CD4-positive, alpha-beta T cell treated with Interleukin-21 for 1 hour (primary cell): ENCODE measurements around the gene MIOS.
A peak's percentile ranks its signal among the peaks of the same experiment; 100 is the strongest.

Experiments
- DNase-seq: peaks from one replicate; pipeline ENCODE4 v3.0.0-alpha.2; 2020

MIOS gene

GRCh38 chr7:7584653-7585052 is 18.0 kb downstream of the MIOS start:
- DNase-seq = no peak

DNA sequence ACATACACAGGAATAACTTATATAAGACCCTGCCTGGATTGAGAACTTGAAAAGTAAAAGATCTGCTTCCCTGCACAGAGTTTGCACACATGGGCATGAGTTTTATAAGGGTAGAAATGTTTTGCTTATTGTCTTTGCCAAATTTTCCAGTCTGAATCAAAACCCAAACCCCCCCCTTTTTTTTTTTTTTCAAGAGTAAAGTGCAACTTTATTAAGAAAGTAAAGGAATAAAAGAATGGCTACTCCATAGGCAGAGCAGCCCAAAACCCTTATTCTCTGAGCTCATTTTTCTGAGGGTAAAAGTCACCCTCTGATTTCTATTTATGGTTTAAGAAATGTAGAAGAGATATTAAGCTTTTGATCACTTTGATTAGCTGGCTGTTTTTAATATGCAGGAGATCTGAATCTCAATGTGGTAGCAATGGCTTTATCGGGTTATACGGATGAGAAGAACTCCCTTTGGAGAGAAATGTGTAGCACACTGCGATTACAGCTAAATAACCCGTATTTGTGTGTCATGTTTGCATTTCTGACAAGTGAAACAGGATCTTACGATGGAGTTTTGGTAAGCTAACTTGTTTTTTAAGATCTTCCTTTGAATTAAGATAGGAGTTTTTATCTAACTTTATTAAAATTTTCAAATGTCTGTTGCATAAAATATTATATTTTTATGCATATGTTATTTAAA is 18.7 kb downstream of the MIOS start:
- DNase-seq = no peak

DNA sequence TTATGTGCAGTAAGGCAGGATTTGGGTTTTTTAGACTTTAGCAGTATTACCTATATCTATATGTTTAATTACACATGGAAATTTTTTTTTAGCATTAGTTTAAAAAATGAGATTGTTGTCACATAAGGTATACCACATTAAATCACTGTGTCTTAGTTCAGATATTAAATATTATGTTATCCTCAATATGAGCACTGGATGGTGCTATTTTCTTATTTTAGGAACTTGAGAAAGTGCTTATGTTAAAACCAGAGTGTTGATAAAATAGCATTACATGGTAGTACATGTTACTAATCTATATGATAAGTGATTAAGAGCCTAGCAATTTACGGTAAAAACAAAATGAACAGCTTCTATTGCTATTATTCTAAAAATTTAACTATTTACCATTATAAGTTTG is 28.8 kb downstream of the MIOS start:
- peak; percentile 58 for DNase-seq

DNA sequence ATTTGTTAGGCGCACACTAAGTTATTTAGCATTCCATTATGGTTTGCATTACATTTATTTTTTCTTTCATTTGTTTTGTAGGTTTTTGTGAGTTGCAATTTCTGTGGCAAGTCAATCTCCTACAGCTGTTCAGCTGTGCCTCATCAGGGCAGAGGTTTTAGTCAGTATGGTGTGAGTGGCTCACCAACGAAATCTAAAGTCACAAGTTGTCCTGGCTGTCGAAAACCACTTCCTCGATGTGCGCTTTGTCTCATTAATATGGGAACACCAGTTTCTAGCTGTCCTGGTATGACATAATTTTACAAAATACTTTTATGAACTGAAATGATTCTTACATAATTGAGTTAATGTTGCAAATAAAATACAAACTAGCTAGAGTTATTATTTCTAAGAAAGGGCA is 29.5 kb downstream of the MIOS start:
- peak; percentile 24 for DNase-seq

GRCh38 chr7:7607010-7607409 is 40.3 kb downstream of the MIOS start:
- DNase-seq = no peak

DNA sequence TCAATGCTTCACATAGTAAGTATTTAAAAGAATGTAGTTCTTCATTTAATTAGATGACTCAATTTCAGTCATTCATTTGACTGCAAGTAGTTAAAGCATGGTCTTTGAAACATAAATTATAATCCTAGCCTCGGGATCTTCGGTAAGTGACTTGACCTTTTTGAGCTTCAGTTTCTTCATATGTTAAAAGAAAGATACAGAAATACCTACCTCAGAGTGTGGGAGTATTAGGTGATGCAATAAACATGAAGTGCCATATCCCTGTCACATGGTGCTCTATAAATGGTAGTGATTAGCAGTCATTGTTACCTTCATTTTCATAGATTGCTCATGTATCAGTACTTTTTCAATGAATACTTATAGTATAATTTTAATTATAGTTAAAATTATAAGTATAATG is 42.6 kb downstream of the MIOS start:
- no peak for DNase-seq

DNA sequence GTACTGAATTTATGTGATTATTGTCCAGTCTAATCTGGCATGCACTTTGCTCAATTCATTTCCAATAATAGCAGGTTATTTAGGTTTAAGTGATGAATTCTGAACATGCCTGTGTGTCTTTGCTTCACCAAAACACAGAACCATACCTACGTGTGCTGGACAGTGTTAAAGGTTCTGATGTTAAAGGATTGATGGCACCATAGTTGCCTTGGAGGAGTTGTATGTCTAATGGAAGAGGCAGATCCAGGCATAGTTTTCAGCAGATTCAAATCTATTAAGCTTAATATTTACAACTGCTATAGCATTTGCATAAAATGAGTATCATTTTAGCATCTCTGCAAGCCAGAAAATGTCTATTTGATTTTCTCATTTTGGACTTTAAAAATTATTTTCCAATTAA is 45.8 kb downstream of the MIOS start:
- no peak for DNase-seq

GRCh38 chr7:7613210-7613609 is 46.5 kb downstream of the MIOS start:
- DNase-seq = no peak

DNA sequence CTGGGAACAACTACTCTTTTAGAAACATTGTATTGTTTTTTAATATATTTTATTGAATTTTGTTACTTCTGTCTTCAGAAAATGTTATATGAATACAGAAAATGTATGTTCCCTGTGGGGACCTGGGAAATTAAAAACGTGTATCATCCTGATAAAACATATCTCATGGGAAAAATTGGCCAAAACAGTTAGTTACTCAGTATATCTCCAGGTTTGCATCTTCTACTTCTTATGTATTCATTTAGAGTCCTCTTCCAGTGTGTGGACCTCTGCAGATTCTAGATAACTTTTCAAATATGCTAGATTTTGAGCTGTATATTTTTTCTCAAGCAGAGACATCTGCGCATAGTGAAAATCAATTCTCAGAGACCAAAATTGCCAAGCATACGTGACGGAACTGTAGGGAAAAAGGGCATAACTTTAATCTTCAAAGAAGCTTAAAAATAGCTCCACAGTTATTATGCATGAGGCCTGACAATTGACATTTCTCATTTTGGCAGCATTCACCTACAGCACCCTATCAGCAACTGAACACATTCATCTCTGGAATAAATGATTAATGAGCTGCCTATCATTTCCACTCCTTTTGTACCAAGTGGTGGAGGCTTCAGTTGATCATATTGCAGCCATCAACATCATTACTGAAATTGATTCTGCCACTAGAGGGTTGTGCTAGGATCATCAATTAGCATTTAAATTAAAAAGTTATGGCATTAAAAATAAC is 47.5 kb downstream of the MIOS start:
- DNase-seq = no peak

GRCh38 chr7:7617550-7617949 is 50.9 kb downstream of the MIOS start:
- no peak for DNase-seq

DNA sequence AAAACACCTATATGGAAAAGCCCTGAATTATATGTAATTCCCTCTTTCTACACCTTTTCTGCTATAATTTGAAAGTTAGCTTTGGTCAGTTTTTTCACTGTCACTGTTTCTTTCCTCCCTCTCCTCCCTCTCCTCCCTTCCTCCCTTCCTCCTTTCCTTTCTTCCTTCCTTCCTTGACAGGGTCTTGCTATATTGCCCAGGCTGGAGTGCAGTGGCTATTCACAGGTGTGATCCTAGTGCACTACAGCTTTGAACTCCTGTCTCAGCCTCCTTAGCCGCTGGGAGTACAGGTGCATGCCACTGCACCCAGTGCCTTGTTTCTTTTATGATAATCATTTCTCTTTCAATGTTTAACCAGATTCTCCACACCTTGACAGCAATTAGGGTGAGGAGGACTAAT is 51.7 kb downstream of the MIOS start:
- no peak for DNase-seq

GRCh38 chr7:7620236-7620635 is 53.6 kb downstream of the MIOS start:
- DNase-seq = no peak

DNA sequence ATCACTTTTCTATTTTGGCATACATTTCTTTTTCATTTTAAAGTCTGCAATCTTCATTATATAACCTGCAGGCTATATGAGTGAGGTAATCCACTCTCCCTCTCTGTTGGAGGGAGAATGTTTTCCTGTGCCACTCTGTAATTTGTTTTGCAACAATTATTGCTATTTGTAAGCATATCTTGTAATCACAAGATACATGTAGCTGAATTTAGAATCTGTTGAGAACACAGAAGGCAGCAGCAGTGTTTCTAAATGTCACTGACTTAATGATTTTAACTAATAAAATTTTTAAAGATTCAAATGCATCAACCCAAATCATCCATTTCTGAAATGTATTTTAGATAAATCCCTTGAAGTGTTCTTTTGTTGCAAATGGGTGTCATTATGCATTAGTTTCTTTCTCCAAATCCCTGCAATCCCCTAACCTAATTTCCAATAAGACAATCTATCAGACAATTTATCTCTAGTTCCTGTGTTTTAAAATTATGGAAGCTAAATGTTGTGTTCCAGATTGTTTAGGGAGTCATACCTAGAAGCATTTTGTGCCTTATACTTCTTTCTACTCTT is 54.0 kb downstream of the MIOS start:
- no peak for DNase-seq

DNA sequence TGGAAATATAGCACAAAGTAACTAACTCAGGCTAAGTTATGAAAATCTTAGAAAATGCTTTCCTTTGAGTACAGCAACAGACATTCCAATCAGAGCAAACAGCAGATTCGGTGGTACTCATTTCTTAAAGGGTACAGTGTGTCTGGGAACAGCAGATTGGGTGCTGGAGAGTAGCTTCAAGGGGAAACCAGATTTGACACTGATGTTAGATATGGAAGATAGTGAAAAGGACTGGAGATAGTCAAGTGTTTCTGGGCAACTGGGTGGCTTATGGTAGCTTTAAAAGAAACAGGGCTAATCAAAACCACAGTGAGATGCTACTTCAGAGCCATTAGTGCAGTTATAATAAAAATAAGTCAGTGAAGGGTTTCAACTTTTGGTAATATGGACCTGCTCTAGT is 61.8 kb downstream of the MIOS start:
- no peak for DNase-seq

DNA sequence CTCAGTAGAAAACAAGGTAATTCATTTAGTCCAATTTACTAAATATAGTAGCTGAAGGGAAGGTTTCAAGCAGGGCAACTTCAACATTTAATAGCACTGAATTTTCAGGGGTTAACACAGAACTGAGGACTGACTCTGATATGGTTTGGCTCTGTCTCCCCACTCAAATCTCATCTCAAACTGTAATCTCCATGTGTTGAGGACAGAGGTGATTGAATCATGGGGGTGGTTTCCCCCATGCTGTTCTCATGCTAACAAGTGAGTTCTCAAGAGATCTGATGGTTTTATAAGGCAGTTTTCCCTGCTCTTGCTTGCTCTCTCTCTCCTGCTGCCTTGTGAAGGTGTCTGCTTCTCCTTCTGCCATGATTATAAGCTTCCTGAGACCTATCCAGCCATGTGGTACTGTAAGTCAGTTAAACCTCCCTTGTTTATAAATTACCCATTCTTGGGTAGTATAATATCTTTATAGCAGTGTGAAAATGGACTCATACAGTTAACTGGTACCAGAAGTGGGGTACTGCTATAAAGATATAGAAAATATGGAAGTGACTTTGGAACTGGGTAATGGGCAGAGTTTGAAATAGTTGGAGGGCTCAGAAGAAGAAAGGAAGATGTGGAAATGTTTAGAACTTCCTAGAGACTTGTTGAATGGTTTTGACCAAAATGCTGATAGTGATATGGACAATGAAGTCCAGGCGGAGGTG is 64.1 kb downstream of the MIOS start:
- DNase-seq = no peak

DNA sequence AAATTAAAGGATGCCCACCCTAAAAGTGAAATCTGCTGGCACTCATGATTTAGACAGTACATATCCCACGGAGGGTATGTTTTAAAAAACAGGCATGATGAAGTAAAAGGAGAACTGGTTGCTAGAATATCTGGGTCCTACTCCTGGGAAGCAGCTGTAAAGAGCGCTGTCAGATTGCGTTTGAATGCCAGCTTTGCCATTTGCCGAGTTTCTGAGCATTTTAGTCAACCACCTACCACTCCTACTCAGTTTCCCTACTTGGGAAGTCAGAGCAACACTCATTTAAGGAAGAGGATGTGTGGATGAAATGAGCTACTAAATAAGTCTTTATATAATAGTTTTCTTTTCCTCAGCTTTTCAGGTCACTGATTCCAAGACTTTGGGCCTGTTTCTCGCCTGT is 72.7 kb downstream of the MIOS start:
- no peak for DNase-seq

- DNase-seq = peak; percentile 71
These were observed 73.2 kb downstream of the MIOS start for GRCh38 chr7:7639847-7640220.

GRCh38 chr7:7640221-7641128 is 73.8 kb downstream of the MIOS start, which contains the start of gene UMAD1:
TSS of gene UMAD1 (plus strand) at chr7:7640752. CDS start at chr7:7673372, 32,620 bp downstream.
- peak; percentile 99 for DNase-seq

DNA sequence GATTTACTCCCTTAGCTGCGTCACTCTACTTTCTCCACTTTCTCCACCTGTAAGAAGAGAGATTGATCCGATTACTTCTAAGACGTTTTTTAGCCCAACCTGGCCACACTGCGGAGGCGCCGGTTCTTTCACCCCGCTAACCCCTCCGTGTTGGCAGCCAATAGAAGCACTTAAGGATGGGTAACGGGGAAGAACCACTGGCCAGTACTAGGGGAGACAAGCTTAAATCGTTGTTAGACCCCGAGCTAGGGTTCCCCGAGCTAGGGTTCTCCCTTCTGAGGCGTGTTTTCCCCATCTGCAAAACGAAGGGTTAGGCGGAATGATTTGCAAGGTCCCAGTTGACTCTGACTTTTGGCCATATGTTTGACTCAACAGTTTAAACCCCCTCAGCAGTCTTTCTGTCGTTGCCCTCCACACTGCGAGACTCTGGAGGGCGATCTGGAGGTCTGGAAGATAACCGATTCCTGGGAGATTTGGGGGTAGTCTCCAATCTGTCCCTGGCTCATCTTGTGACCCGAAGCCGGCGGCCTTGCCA is 74.5 kb downstream of the MIOS start:
- no peak for DNase-seq

DNA sequence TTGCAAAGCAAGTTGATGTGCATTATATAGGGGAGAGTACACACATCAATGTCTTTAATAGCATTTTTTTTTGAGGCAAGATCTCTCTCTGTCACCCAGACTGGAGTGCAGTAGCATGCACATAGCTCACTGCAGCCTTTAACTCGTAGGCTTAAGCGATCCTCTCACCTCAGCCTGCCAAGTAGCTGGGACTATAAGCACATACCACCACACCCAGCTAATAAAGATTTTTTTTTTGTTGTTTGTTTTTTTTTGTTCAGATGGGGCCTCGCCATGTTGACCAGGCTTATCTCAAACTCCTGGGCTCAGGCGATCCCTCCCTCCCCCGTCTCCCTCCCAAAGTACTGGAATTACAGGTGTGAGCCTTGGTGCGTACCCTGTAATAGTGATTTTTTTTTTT is 75.4 kb downstream of the MIOS start:
- no peak for DNase-seq

- no peak for DNase-seq
These were observed 80.9 kb downstream of the MIOS start for GRCh38 chr7:7647495-7648036.

DNA sequence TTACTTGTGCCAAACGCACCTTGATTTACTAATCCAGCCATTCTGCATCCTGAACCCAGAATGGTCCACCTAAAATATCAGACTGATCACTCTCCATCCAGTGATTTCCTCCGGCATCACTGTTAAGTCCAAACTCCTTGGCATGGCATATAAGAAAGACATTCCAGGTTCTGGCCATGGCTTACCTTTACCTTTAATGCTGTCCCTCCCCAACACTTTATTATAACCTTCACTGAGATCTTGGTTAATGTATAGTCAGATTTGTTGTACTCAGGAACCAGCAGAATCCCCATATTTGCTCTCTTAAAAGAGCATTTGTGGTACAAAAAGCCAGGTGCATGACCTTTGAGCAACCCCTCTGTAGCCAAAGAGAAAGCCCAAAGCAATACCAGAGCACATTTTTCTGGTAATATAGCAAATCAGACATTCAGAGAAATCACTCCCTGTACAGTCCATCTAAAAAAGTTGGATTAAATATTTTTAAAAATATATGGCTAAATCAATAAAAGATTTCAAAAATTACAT is 84.1 kb downstream of the MIOS start:
- DNase-seq = no peak
